Fibroblast of skin of scalp (primary cell): ENCODE measurements around the gene DAB2IP. TPM values are rescaled to one million over a fixed set of nuclear protein-coding genes. Genes with fewer than 3 reads are reported as not detected.
"Not testable (repeated sequence)": the region's sequence is repeated elsewhere in the genome, so short reads cannot be mapped to it uniquely, and the experiment has no call there.

ENCODE experiments used
- DNase-seq: peaks from one replicate; pipeline ENCODE4 v3.0.0-alpha.2; 2013
- polyA plus RNA-seq, 2 experiments: library from polyadenylated mRNA; unstranded; fragments of 120-200 nt; gene quantifications; one replicate each; pipeline ENCODE4 v1.2.1, GENCODE V29; 2013; ENCODE audit not compliant: insufficient read length in 2 of 2

The DAB2IP gene
- polyA plus RNA-seq (2013, experiment 1 of 2; ENCODE audit: insufficient read length) = 18.6 TPM
- polyA plus RNA-seq (2013, experiment 2 of 2; ENCODE audit: insufficient read length) = 19.3 TPM

- peak; percentile 65 for DNase-seq
Measured at GRCh38 chr9:121651295-121652020, at the start of gene DAB2IP. TSS of gene DAB2IP (plus strand) at chr9:121651634. CDS start at chr9:121651776, 142 bp downstream.

- no peak for DNase-seq
Measured at GRCh38 chr9:121603028-121603427, 48.4 kb upstream of the DAB2IP start.

- DNase-seq = no peak
Measured at GRCh38 chr9:121604242-121604641, 47.2 kb upstream of the DAB2IP start.

- DNase-seq = no peak
Measured at GRCh38 chr9:121604654-121605053, 46.8 kb upstream of the DAB2IP start.

- peak; percentile 19 for DNase-seq
Measured at GRCh38 chr9:121607434-121608167, 43.8 kb upstream of the DAB2IP start.

- no peak for DNase-seq
Measured at GRCh38 chr9:121608168-121608853, 43.1 kb upstream of the DAB2IP start.

GRCh38 chr9:121609822-121610637, 41.4 kb upstream of the DAB2IP start:
- peak; percentile 22 for DNase-seq

GRCh38 chr9:121610638-121610953, 40.8 kb upstream of the DAB2IP start:
- DNase-seq = no peak

GRCh38 chr9:121612511-121612998, 38.9 kb upstream of the DAB2IP start:
- DNase-seq = no peak

GRCh38 chr9:121613009-121613752, 38.3 kb upstream of the DAB2IP start:
- DNase-seq = no peak

GRCh38 chr9:121616123-121616755, 35.2 kb upstream of the DAB2IP start:
- DNase-seq = no peak

- DNase-seq = no peak
Measured at GRCh38 chr9:121618504-121618903, 32.9 kb upstream of the DAB2IP start.

- DNase-seq = not testable (repeated sequence)
Measured at GRCh38 chr9:121618910-121619309, 32.5 kb upstream of the DAB2IP start.

- DNase-seq = no peak
Measured at GRCh38 chr9:121619545-121620324, 31.7 kb upstream of the DAB2IP start.

- no peak for DNase-seq
Measured at GRCh38 chr9:121620325-121620673, 31.1 kb upstream of the DAB2IP start.

- peak; percentile 40 for DNase-seq
Measured at GRCh38 chr9:121620777-121621449, 30.5 kb upstream of the DAB2IP start.

GRCh38 chr9:121622387-121623203, 28.8 kb upstream of the DAB2IP start:
- DNase-seq = no peak

GRCh38 chr9:121623430-121623829, 28.0 kb upstream of the DAB2IP start:
- DNase-seq = not testable (repeated sequence)

GRCh38 chr9:121625590-121625989, 25.8 kb upstream of the DAB2IP start:
- DNase-seq = no peak
